SU-DHL-6 (cell line): ENCODE data around the gene PRTN3.
"Not testable (repeated sequence)": the region's sequence is repeated elsewhere in the genome, so short reads cannot be mapped to it uniquely, and the experiment has no call there.

Experiments
- H2AFZ ChIP-seq: fragments of 200-600 bp; sonication (generic); 2 replicates; pipeline ENCODE4 v1.6.1; 2014; ENCODE audit warnings: low read depth, mild to moderate bottlenecking, moderate library complexity, mixed read lengths, antibody characterized with exemption, low read length; ENCODE audit not compliant: severe bottlenecking
- H3F3A ChIP-seq: fragments of 200-600 bp; shearing (Covaris generic); 2 replicates; pipeline ENCODE4 v1.6.0; 2016; ENCODE audit warnings: antibody characterized with exemption, mild to moderate bottlenecking; ENCODE audit not compliant: insufficient read depth
- H3K27ac ChIP-seq: fragments of 200-600 bp; sonication (generic); 2 replicates; pipeline ENCODE4 v1.5.1; 2016; ENCODE audit warnings: low read depth, mild to moderate bottlenecking, low read length, moderate library complexity, mixed read lengths
- H3K27me3 ChIP-seq: fragments of 200-600 bp; sonication (generic), shearing (Covaris generic); 2 replicates; pipeline ENCODE4 v1.6.0; 2014; ENCODE audit warnings: mild to moderate bottlenecking, low read length
- H3K36me3 ChIP-seq: fragments of 200-600 bp; sonication (generic); 2 replicates; pipeline ENCODE4 v1.6.1; 2014; ENCODE audit warnings: mild to moderate bottlenecking, low read length, mixed read lengths
- H3K4me2 ChIP-seq: fragments of 300-600, 200-600 bp; shearing (Covaris generic), sonication (generic); 2 replicates; pipeline ENCODE4 v1.6.0; 2014; ENCODE audit warnings: low read length, low read depth, mild to moderate bottlenecking; ENCODE audit not compliant: poor library complexity, severe bottlenecking
- H3K4me3 ChIP-seq: fragments of 200-600 bp; sonication (generic); 2 replicates; pipeline ENCODE4 v1.5.1; 2014; ENCODE audit warnings: antibody characterized with exemption, low read length, mild to moderate bottlenecking, mixed read lengths; ENCODE audit not compliant: insufficient read depth, poor library complexity, severe bottlenecking
- H3K79me2 ChIP-seq: fragments of 200-600 bp; sonication (generic); 2 replicates; pipeline ENCODE4 v1.6.1; 2014; ENCODE audit warnings: mild to moderate bottlenecking, low read length, moderate library complexity; ENCODE audit not compliant: insufficient read depth
- H3K9ac ChIP-seq: fragments of 200-600 bp; sonication (generic); 2 replicates; pipeline ENCODE4 v1.7.0; 2014; ENCODE audit warnings: mild to moderate bottlenecking, low read length
- H3K9me2 ChIP-seq: fragments of 200-600 bp; sonication (generic); replicated peaks from 2 replicates; pipeline ENCODE4 v1.6.1; 2014; ENCODE audit warnings: low read length; ENCODE audit not compliant: insufficient read depth
- H3K9me3 ChIP-seq: fragments of 200-600 bp; sonication (generic); 2 replicates; pipeline ENCODE4 v1.6.1; 2014; ENCODE audit warnings: low read length, mixed read lengths; ENCODE audit not compliant: insufficient read depth
- H4K20me1 ChIP-seq: fragments of 200-600 bp; sonication (generic); 2 replicates; pipeline ENCODE4 v1.6.1; 2014; ENCODE audit warnings: low read depth, mild to moderate bottlenecking, antibody characterized with exemption, low read length, moderate library complexity, mixed read lengths
- EZH2phosphoT487 ChIP-seq: fragments of 200-600 bp; sonication (generic), shearing (Covaris generic); conservative IDR thresholded peaks from 2 replicates; pipeline ENCODE4 v1.6.1; 2018; ENCODE audit warnings: mild to moderate bottlenecking, antibody characterized with exemption, low read length, moderate library complexity, mixed read lengths
- TF ChIP-seq, protein P1 (sequence below): fragments of 200-600 bp; sonication (generic); IDR thresholded peaks from one replicate; pipeline ENCODE4 v1.5.1; 2017; ENCODE audit warnings: antibody characterized with exemption, mild to moderate bottlenecking, low read length, moderate library complexity; ENCODE audit not compliant: insufficient read depth, poor library complexity, severe bottlenecking

Gene PRTN3

DNA sequence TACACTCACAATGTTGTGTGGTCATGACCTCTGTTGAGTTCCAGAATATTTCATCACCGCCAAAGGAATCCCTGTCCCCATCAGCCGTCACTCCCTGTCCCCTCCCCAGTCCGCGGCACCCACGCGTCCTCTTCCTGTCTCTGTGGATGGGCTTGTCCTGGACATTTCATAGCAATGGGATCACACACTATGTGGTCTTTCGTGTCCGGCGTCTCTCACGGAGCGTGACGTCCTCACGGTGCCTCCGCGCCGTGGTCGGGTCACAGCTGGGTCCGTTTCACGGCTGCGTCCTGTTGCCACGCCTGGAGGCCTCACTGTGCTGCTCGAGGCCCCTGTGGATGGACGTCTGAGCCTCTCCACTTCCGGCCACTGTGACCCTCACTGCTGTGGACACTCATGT is 6.6 kb upstream of the PRTN3 start:
- no peaks in the 10 kb centered on the region for H3F3A ChIP-seq
- H3K9me3 ChIP-seq: no peaks in the 10 kb centered on the region
- TF ChIP-seq EZH2phosphoT487: no peak
- TF ChIP-seq, protein P1, sequence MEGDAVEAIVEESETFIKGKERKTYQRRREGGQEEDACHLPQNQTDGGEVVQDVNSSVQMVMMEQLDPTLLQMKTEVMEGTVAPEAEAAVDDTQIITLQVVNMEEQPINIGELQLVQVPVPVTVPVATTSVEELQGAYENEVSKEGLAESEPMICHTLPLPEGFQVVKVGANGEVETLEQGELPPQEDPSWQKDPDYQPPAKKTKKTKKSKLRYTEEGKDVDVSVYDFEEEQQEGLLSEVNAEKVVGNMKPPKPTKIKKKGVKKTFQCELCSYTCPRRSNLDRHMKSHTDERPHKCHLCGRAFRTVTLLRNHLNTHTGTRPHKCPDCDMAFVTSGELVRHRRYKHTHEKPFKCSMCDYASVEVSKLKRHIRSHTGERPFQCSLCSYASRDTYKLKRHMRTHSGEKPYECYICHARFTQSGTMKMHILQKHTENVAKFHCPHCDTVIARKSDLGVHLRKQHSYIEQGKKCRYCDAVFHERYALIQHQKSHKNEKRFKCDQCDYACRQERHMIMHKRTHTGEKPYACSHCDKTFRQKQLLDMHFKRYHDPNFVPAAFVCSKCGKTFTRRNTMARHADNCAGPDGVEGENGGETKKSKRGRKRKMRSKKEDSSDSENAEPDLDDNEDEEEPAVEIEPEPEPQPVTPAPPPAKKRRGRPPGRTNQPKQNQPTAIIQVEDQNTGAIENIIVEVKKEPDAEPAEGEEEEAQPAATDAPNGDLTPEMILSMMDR: no peak
- no peak overlapping the region for H3K9ac ChIP-seq
- no peaks in the 10 kb centered on the region for H3K36me3 ChIP-seq
- no peaks in the 10 kb centered on the region for H3K9me2 ChIP-seq
- no peak overlapping the region for H2AFZ ChIP-seq
- H3K79me2 ChIP-seq: no peaks in the 10 kb centered on the region
- H3K4me3 ChIP-seq: no peak overlapping the region
- no peaks in the 10 kb centered on the region for H4K20me1 ChIP-seq
- no peak overlapping the region for H3K27ac ChIP-seq
- H3K4me2 ChIP-seq: no peak overlapping the region
- H3K27me3 ChIP-seq: no peaks in the 10 kb centered on the region

DNA sequence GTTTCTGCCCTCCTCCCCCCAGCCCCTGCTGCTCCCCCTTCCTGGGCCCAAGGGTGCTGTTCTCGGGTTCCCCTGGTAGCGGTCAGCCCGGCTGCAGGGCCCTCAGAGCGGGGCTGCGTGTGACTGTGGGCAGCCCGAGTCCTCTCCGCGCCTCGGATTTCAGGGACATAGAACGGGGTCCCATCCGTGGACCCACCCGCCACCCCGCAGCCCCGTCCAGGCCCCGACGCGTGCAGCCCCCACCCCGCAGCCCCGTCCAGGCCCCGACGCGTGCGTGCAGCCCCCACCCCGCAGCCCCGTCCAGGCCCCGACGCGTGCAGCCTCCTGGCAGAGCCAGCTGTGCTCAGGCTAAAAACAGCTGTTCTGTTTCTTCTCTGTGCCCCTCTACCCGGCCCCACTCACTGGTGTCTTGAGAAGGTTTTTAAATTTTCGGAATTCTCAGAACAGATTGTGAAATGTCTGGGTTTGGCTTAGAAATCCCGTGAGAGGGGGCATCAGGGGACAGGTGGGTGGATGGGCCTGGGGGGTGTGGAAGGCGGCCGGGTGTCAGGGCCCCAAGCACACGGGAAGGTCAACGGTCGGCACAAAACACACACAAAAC is 5.5 kb upstream of the PRTN3 start:
- no peak overlapping the region for H3K27ac ChIP-seq
- no peaks in the 10 kb centered on the region for H3K36me3 ChIP-seq
- no peaks in the 10 kb centered on the region for H3K9me2 ChIP-seq
- no peak for TF ChIP-seq EZH2phosphoT487
- TF ChIP-seq, protein P1: no peak
- no peaks in the 10 kb centered on the region for H3K9me3 ChIP-seq
- H3K4me3 ChIP-seq: no peak overlapping the region
- H4K20me1 ChIP-seq: no peaks in the 10 kb centered on the region
- no peaks in the 10 kb centered on the region for H3F3A ChIP-seq
- H2AFZ ChIP-seq: no peak overlapping the region
- no peaks in the 10 kb centered on the region for H3K27me3 ChIP-seq
- H3K9ac ChIP-seq: no peak overlapping the region
- H3K79me2 ChIP-seq: no peaks in the 10 kb centered on the region
- H3K4me2 ChIP-seq: no peak overlapping the region

DNA sequence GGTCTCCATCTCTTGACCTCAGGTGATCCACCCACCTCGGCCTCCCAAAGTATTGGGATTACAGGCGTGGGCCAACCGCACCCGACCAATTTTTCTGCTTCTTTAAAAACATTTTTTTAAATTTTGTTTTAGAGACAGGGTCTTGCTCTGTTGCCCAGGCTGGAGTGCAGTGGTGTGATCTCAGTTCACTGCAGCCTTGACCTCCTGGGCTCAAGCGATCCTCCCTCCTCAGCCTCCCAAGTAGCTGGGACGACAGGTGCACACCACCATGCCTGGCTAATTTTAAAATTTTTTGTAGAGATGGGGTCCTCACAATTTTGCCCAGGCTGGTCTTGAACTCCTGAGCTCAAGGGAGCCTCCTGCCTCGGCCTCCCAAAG is 2.0 kb downstream of the PRTN3 start:
- not testable (repeated sequence) for H3K4me2 ChIP-seq, H3K79me2 ChIP-seq, H3F3A ChIP-seq, H3K27ac ChIP-seq, H3K9me2 ChIP-seq, H3K9ac ChIP-seq, H3K4me3 ChIP-seq, H3K9me3 ChIP-seq, H3K27me3 ChIP-seq, H2AFZ ChIP-seq, H3K36me3 ChIP-seq, H4K20me1 ChIP-seq

DNA sequence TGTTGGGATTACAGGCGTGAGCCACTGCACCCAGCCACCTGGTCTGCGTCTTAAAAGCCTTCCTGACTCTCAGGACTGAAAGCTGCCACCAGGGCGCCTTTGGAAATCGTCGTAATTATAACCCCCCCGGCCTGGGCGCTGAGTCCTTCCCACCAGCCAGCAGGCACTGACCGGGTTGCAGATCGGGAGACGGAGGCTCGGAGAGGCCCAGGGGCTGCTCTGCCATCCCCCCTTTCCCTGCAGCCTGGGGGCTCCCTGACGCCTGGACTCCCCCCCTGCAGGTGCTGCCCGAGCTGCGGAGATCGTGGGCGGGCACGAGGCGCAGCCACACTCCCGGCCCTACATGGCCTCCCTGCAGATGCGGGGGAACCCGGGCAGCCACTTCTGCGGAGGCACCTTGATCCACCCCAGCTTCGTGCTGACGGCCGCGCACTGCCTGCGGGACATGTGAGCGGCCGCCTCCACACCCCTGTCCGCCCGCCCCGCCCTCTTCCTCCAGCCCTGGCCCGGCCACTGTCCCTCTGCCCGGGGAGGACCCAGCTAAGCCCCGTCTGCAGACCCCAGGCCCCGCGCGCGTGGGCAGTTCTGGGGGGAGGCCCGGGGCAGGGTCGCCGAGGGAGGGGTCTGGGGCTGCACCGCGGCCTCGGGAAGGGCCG is 2.5 kb downstream of the PRTN3 start:
- H3K9me2 ChIP-seq: no peaks in the 10 kb centered on the region
- H3K27ac ChIP-seq: no peak overlapping the region
- H3K9me3 ChIP-seq: no peaks in the 10 kb centered on the region
- H3F3A ChIP-seq: no peaks in the 10 kb centered on the region
- H3K4me2 ChIP-seq: no peak overlapping the region
- H3K4me3 ChIP-seq: no peak overlapping the region
- H3K36me3 ChIP-seq: no peaks in the 10 kb centered on the region
- no peaks in the 10 kb centered on the region for H4K20me1 ChIP-seq
- H3K79me2 ChIP-seq: no peaks in the 10 kb centered on the region
- H2AFZ ChIP-seq: no peak overlapping the region
- TF ChIP-seq EZH2phosphoT487: no peak
- TF ChIP-seq, protein P1: no peak
- no peak overlapping the region for H3K9ac ChIP-seq
- H3K27me3 ChIP-seq: no peaks in the 10 kb centered on the region
